ENCODE measurements around the gene NKD1. TPM values are rescaled to one million over a fixed set of nuclear protein-coding genes. Genes with fewer than 3 reads are reported as not detected.

Gene NKD1
- polyA plus RNA-seq, 3 donors = 0.01 TPM; not detected in 2

DNA sequence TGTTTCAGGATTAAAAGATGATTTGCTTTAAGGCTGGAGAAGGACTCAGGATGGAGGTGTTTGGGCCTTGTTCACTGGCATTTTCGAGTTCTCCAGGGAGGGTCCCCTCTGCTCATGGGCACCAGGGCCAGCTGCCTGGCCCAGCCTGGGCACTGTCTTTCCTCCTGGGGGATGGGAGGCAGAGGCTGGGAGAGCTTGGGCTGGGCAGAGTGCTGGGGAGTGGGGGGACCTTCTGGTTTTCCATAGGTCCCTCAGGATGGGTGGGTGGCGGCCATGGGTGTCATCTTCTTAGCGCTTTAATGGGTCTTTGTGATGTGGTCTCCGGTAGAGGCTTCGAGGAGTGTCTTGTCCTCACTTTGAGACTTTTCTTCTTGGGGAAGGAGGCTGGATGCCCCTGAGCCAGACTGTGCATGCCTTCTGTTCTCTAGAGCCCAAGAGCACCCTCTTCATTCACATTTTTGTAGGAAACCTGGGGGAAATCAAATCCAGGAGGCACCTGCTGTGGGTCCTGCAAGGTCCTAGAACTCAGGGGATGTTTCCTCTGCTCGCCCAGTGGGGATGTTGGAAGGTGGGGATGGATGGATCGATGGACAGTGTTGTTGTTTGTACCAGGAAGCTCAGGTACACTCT, 5.7 kb downstream of the NKD1 start:
- no peak for DNase-seq
- no peaks in the 10 kb centered on the region for H3K9me3 ChIP-seq (replicated peaks in 1 of 2; ENCODE audit: control insufficient read depth in 1 of 2, insufficient read depth in 1 of 2, low read length in 2 of 2)
- H3K27me3 ChIP-seq (ENCODE audit: control insufficient read depth in 2 of 2, insufficient read depth in 2 of 2, low read length in 2 of 2) = peaks cover 9 to 26% of the 10 kb centered on the region in 2 donors
- no peak overlapping the region for H3K4me3 ChIP-seq (replicated peaks in 1 of 3; ENCODE audit: low read depth in 2 of 3, low read length in 3 of 3)
- no peak overlapping the region for H3K27ac ChIP-seq (ENCODE audit: low read depth in 1 of 2, low read length in 2 of 2)
- H3K4me1 ChIP-seq (ENCODE audit: control insufficient read depth in 1 of 2, insufficient read depth in 2 of 2, low read length in 2 of 2) = peaks cover 2 to 3% of the 10 kb centered on the region in 2 donors
- no peak overlapping the region for H3K9ac ChIP-seq (ENCODE audit: insufficient read depth, low read length, poor library complexity, severe bottlenecking)
- Mint-ChIP-seq H3K4me3 (no peak overlapping the region), H3K9me3 (peaks cover 0 to 9% (median 2%) of the 10 kb centered on the region in 7 donors), H3K27ac (no peak overlapping the region), H3K4me1 (no peaks in the 10 kb centered on the region), H3K27me3 (ENCODE audit: low read depth in 3 of 3) (peaks cover 30 to 45% (median 31%) of the 10 kb centered on the region in 3 donors), H3K36me3 (no peaks in the 10 kb centered on the region)
- no peaks in the 10 kb centered on the region for H3K79me2 ChIP-seq (ENCODE audit: insufficient read depth, low read length)
- H3K4me2 ChIP-seq (replicated peaks; ENCODE audit: extremely low read depth, low read length, poor library complexity, severe bottlenecking) = no peak overlapping the region
- no peaks in the 10 kb centered on the region for H4K20me1 ChIP-seq (ENCODE audit: insufficient read depth, low read length)
- H2AFZ ChIP-seq (ENCODE audit: insufficient read depth, low read depth, low read length, poor library complexity, severe bottlenecking) = no peak overlapping the region
- intact Hi-C loops (cut with micrococcal nuclease) = loop anchor here in 1 of 2 donors (5.0 kb wide), 1 partner anchor 108 kb away; no protein-coding TSS in a partner anchor
- H3K36me3 ChIP-seq (replicated peaks in 1 of 2; ENCODE audit: control insufficient read depth in 1 of 2, insufficient read depth in 2 of 2, low read length in 2 of 2) = no peaks in the 10 kb centered on the region
- 98% methylated on average over 4 of the region's 7 CpGs for WGBS (ENCODE audit: insufficient coverage)
- TF ChIP-seq, protein P1, sequence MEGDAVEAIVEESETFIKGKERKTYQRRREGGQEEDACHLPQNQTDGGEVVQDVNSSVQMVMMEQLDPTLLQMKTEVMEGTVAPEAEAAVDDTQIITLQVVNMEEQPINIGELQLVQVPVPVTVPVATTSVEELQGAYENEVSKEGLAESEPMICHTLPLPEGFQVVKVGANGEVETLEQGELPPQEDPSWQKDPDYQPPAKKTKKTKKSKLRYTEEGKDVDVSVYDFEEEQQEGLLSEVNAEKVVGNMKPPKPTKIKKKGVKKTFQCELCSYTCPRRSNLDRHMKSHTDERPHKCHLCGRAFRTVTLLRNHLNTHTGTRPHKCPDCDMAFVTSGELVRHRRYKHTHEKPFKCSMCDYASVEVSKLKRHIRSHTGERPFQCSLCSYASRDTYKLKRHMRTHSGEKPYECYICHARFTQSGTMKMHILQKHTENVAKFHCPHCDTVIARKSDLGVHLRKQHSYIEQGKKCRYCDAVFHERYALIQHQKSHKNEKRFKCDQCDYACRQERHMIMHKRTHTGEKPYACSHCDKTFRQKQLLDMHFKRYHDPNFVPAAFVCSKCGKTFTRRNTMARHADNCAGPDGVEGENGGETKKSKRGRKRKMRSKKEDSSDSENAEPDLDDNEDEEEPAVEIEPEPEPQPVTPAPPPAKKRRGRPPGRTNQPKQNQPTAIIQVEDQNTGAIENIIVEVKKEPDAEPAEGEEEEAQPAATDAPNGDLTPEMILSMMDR (IDR thresholded peaks at IDR 0.05) = no peak

DNA sequence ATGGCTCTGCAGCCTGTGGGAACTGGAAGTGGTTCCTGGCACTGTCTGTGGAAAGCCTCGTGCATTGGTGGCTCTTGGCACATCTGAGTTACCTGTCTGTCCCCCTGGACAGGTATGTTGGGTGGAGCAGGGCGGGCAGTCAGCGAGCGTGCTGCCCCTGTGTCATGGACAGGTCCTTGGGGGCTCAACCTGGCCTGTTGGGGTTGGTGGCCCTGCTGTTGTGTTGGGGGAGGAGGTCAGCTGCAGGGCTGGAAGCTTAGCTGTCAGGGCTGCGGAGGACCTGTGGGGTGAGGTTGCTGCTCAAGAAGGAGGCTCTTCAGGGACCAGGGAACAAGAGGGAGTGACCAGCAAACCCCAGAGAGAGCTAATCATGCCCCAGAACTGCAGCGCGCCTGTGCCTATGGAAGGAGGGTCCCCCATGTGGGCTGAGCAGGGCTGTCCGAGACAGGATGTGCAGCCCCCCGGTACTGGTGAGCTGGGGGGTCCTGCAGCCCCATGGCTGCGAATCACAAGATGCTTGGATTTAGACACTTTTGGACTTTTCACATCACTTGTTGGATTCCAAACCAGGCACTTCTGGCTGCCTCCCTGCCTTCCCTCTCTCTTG, 7.2 kb downstream of the NKD1 start:
- Histone ChIP-seq H3K36me3 (replicated peaks in 1 of 2; ENCODE audit: control insufficient read depth in 1 of 2, insufficient read depth in 2 of 2, low read length in 2 of 2) (no peaks in the 10 kb centered on the region), H4K20me1 (ENCODE audit: insufficient read depth, low read length) (no peaks in the 10 kb centered on the region), H3K27ac (ENCODE audit: low read depth in 1 of 2, low read length in 2 of 2) (no peak overlapping the region), H3K9me3 (replicated peaks in 1 of 2; ENCODE audit: control insufficient read depth in 1 of 2, insufficient read depth in 1 of 2, low read length in 2 of 2) (no peaks in the 10 kb centered on the region), H3K4me1 (ENCODE audit: control insufficient read depth in 1 of 2, insufficient read depth in 2 of 2, low read length in 2 of 2) (no peaks in the 10 kb centered on the region), H3K4me3 (replicated peaks in 1 of 3; ENCODE audit: low read depth in 2 of 3, low read length in 3 of 3) (no peak overlapping the region), H3K4me2 (replicated peaks; ENCODE audit: extremely low read depth, low read length, poor library complexity, severe bottlenecking) (no peak overlapping the region), H3K79me2 (ENCODE audit: insufficient read depth, low read length) (no peaks in the 10 kb centered on the region), H3K27me3 (ENCODE audit: control insufficient read depth in 2 of 2, insufficient read depth in 2 of 2, low read length in 2 of 2) (peaks cover 0 to 11% of the 10 kb centered on the region in 2 donors), H3K9ac (ENCODE audit: insufficient read depth, low read length, poor library complexity, severe bottlenecking) (no peak overlapping the region), H2AFZ (ENCODE audit: insufficient read depth, low read depth, low read length, poor library complexity, severe bottlenecking) (no peak overlapping the region)
- Mint-ChIP-seq H3K27ac (no peak overlapping the region), H3K4me3 (no peak overlapping the region), H3K36me3 (no peaks in the 10 kb centered on the region), H3K27me3 (ENCODE audit: low read depth in 3 of 3) (peaks cover 15 to 30% (median 15%) of the 10 kb centered on the region in 3 donors), H3K4me1 (no peaks in the 10 kb centered on the region), H3K9me3 (peaks cover 0 to 3% (median 2%) of the 10 kb centered on the region in 7 donors)
- DNase-seq = no peak
- TF ChIP-seq, protein P1 (IDR thresholded peaks at IDR 0.05) = no peak
- intact Hi-C loops (cut with micrococcal nuclease) = no loop called here
- WGBS (ENCODE audit: insufficient coverage) = 96% methylated on average over 10 of the region's 10 CpGs
